B cell (primary cell): Measurements from ENCODE around the gene MTX1. TPM values are rescaled to one million over a fixed set of nuclear protein-coding genes. Genes with fewer than 3 reads are reported as not detected.

Experiments
- ATAC-seq: fragments of 200-7000 bp; cut with Tn5 transposase; one replicate; pipeline ENCODE4 v1.10.0; 2021; ENCODE audit warnings: low read depth, mild to moderate bottlenecking, moderate number of reproducible peaks, moderate library complexity
- CTCF ChIA-PET: fragments of 350-600 bp; sonication (Branson Sonifier 250); formaldehyde crosslinking; loops from one replicate; lab custom pipeline; 2021; ENCODE audit warnings: antibody characterized with exemption, inconsistent platforms; lab: Charles Lee
- POLR2A ChIA-PET: fragments of 350-600 bp; sonication (Branson Sonifier 250); formaldehyde crosslinking; loops from one replicate; lab custom pipeline; 2021; ENCODE audit warnings: antibody characterized with exemption; lab: Charles Lee
- DNase-seq: peaks from one replicate; pipeline ENCODE4 v3.0.0; 2013
- H2AFZ ChIP-seq: 2 replicates; pipeline ENCODE4 v1.6.1; 2012; ENCODE audit warnings: mild to moderate bottlenecking, low read depth, low read length; ENCODE audit not compliant: insufficient read depth, poor library complexity, severe bottlenecking
- H3K27ac ChIP-seq, 2 donors: 1 replicate in 1 of 2; 2 replicates in 1 of 2; pipeline ENCODE4 v1.5.1; 2012 to 2013; ENCODE audit warnings: low read length in 2 of 2, mild to moderate bottlenecking in 2 of 2, moderate library complexity in 1 of 2
- H3K27me3 ChIP-seq, 4 experiments: fragments of 200-600 bp in 1 of 4; sonication (generic) in 1 of 4; replicated peaks in 1 of 4; 1 replicate in 2 of 4; 2 replicates in 2 of 4; pipeline versions ENCODE4 v1.6.1 to v1.7.0; 2013 to 2016; ENCODE audit warnings: low read length in 3 of 4, mild to moderate bottlenecking in 2 of 4, mixed read lengths in 1 of 4, moderate library complexity in 1 of 4; ENCODE audit not compliant: insufficient read depth in 4 of 4, control insufficient read depth in 3 of 4; ENCODE audit errors: control extremely low read depth in 1 of 4
- H3K36me3 ChIP-seq, 2 experiments: replicated peaks in 1 of 2; 1 replicate in 1 of 2; 2 replicates in 1 of 2; pipeline versions ENCODE4 v1.6.1 to v1.7.1; 2013; ENCODE audit warnings: low read length in 1 of 2; ENCODE audit not compliant: insufficient read depth in 2 of 2, control insufficient read depth in 1 of 2; ENCODE audit errors: control extremely low read depth in 1 of 2, extremely low read depth in 1 of 2
- H3K4me1 ChIP-seq, 2 donors: fragments of 200-600 bp in 1 of 2; sonication (generic) in 1 of 2; 1 replicate in 1 of 2; 2 replicates in 1 of 2; pipeline versions ENCODE4 v1.5.1 to v1.6.1; 2013 to 2017; ENCODE audit warnings: low read length in 2 of 2; ENCODE audit not compliant: control insufficient read depth in 2 of 2, insufficient read depth in 2 of 2
- H3K4me2 ChIP-seq: replicated peaks from 2 replicates; pipeline ENCODE3; 2012; ENCODE audit warnings: mild to moderate bottlenecking, low read depth, low read length; ENCODE audit not compliant: poor library complexity, severe bottlenecking
- H3K4me3 ChIP-seq, 5 experiments: fragments of 200-600 bp in 1 of 5; sonication (generic) in 1 of 5; 1 replicate in 3 of 5; 2 replicates in 2 of 5; pipeline versions ENCODE4 v1.5.1 to v1.7.0; 2011 to 2016; ENCODE audit warnings: low read length in 4 of 5, mild to moderate bottlenecking in 4 of 5, low read depth in 2 of 5, control low read depth in 1 of 5, moderate library complexity in 1 of 5; ENCODE audit not compliant: insufficient read depth in 1 of 5; ENCODE audit errors: control extremely low read depth in 1 of 5, extremely low read depth in 1 of 5
- H3K79me2 ChIP-seq: fragments of 200-600 bp; sonication (generic); one replicate; pipeline ENCODE4 v1.6.0; 2016; ENCODE audit warnings: low read length; ENCODE audit not compliant: control insufficient read depth, insufficient read depth
- H3K9ac ChIP-seq: fragments of 200-600 bp; sonication (generic); 2 replicates; pipeline ENCODE4 v1.6.1; 2017; ENCODE audit warnings: mild to moderate bottlenecking, low read length, moderate library complexity
- H3K9me3 ChIP-seq, 3 donors: one replicate each; pipeline versions ENCODE4 v1.6.1 to v1.7.1; 2013; ENCODE audit warnings: low read length in 2 of 3; ENCODE audit not compliant: control insufficient read depth in 2 of 3, insufficient read depth in 1 of 3; ENCODE audit errors: control extremely low read depth in 1 of 3
- H4K20me1 ChIP-seq: 2 replicates; pipeline ENCODE4 v1.6.0; 2012; ENCODE audit warnings: mild to moderate bottlenecking, low read length; ENCODE audit not compliant: insufficient read depth, control insufficient read depth, poor library complexity, severe bottlenecking
- H3K27ac Mint-ChIP-seq: one replicate; pipeline ENCODE4 v1.8.0; 2021; ENCODE audit warnings: mixed read lengths
- H3K27me3 Mint-ChIP-seq: one replicate; pipeline ENCODE4 v1.8.0; 2021; ENCODE audit warnings: mixed read lengths
- H3K4me1 Mint-ChIP-seq: one replicate; pipeline ENCODE4 v1.8.0; 2021; ENCODE audit warnings: mixed read lengths
- H3K4me3 Mint-ChIP-seq: one replicate; pipeline ENCODE4 v1.8.0; 2021; ENCODE audit warnings: mixed read lengths
- H3K9me3 Mint-ChIP-seq: one replicate; pipeline ENCODE4 v1.8.0; 2022; ENCODE audit warnings: mixed read lengths; ENCODE audit not compliant: insufficient read depth
- CTCF ChIP-seq: fragments of 200-600 bp; IDR thresholded peaks from one replicate; pipeline ENCODE4 v1.8.0; 2022; ENCODE audit warnings: antibody characterized with exemption, mild to moderate bottlenecking
- EZH2 ChIP-seq: IDR thresholded peaks from 2 replicates; pipeline ENCODE4 v1.6.1; 2012; ENCODE audit warnings: borderline replicate concordance, low read depth, mild to moderate bottlenecking, moderate library complexity, low read length; ENCODE audit not compliant: insufficient read depth, poor library complexity, severe bottlenecking
- WGBS: methylation state at CpG from one replicate; pipeline ENCODE4 v1.1.5; 2013; ENCODE audit warnings: missing lambda C conversion rate; ENCODE audit not compliant: insufficient coverage; 5-methylcytosine and 5-hydroxymethylcytosine counted together
- intact Hi-C: fragments of 100-400 bp; cut with micrococcal nuclease; formaldehyde crosslinking; loops from one replicate; pipeline ENCODE4 v1.10.0; 2022
- polyA plus RNA-seq: library from polyadenylated mRNA; depleted of rRNA; stranded (reverse); fragments of >200 nt; gene quantifications from 2 replicates; pipeline ENCODE4 v1.2.3, GENCODE V29; 2012
- total RNA-seq, 2 donors: library from RNA; stranded (reverse); fragments of 120-200 nt in 1 of 2; gene quantifications; 1 replicate in 1 of 2; 2 replicates in 1 of 2; pipeline versions ENCODE4 v1.2.3 to v1.2.4, GENCODE V29; 2013 to 2022

MTX1 gene
- total and polyA plus RNA-seq, 2 donors (not counting 1 experiment from before 2014, with no cell fraction given) = 19.0 to 40.4 TPM

- H2AFZ ChIP-seq = no peak overlapping the region
- no peak overlapping the region for H3K27ac ChIP-seq
- no peak overlapping the region for H3K4me3 ChIP-seq
- POLR2A ChIA-PET = interaction anchor here (0.6 kb wide), 1 partner anchor 51 kb away, joined by 3 read pairs; no protein-coding TSS in a partner anchor
- CTCF ChIA-PET = interaction anchor here (1.1 to 1.9 kb wide), 2 partner anchors 26 to 33 kb away, joined by 5 to 6 read pairs; no protein-coding TSS in a partner anchor
- no peaks in the 10 kb centered on the region for H3K4me1 Mint-ChIP-seq
- no peaks in the 10 kb centered on the region for H3K4me1 ChIP-seq
- no peaks in the 10 kb centered on the region for H3K27me3 ChIP-seq
- H3K79me2 ChIP-seq = no peaks in the 10 kb centered on the region
- DNase-seq (no peak), ATAC-seq (no peak)
- no peak overlapping the region for H3K27ac Mint-ChIP-seq
- no peaks in the 10 kb centered on the region for H3K27me3 Mint-ChIP-seq
- no peak overlapping the region for H3K4me2 ChIP-seq
- no peaks in the 10 kb centered on the region for H3K9me3 ChIP-seq
- no peak overlapping the region for H3K9ac ChIP-seq
- no peaks in the 10 kb centered on the region for H3K36me3 ChIP-seq
- intact Hi-C loops = no loop called here
- TF ChIP-seq CTCF = no peak
- no peak for TF ChIP-seq EZH2
- 98% methylated on average over 5 of the region's 5 CpGs for WGBS
- H3K9me3 Mint-ChIP-seq = no peaks in the 10 kb centered on the region
- no peak overlapping the region for H3K4me3 Mint-ChIP-seq
- H4K20me1 ChIP-seq = no peaks in the 10 kb centered on the region
These were observed 7.6 kb upstream of the MTX1 start for GRCh38 chr1:155200920-155201319.

- TF ChIP-seq EZH2 = no peak
- no peak for TF ChIP-seq CTCF
- H3K27ac Mint-ChIP-seq = no peak overlapping the region
- POLR2A ChIA-PET = no interaction called here
These were observed 6.3 kb upstream of the MTX1 start for GRCh38 chr1:155202198-155202597.

More at GRCh38 chr1:155202198-155202597, 6.3 kb upstream of the MTX1 start:
- H3K9me3 Mint-ChIP-seq = no peaks in the 10 kb centered on the region
- no peak overlapping the region for H2AFZ ChIP-seq
- H3K79me2 ChIP-seq = no peaks in the 10 kb centered on the region
- H4K20me1 ChIP-seq = no peaks in the 10 kb centered on the region
- WGBS = 93% methylated on average over 7 of the region's 7 CpGs
- ATAC-seq (no peak), DNase-seq (no peak)
- peaks cover 6% of the 10 kb centered on the region for H3K4me1 Mint-ChIP-seq
- no peaks in the 10 kb centered on the region for H3K27me3 Mint-ChIP-seq
- intact Hi-C loops = no loop called here
- no peaks in the 10 kb centered on the region for H3K27me3 ChIP-seq
- H3K36me3 ChIP-seq = no peaks in the 10 kb centered on the region
- H3K4me3 ChIP-seq = no peak overlapping the region
- CTCF ChIA-PET = interaction anchor here (1.1 to 1.9 kb wide), 3 partner anchors 9 to 35 kb away, joined by 4 to 6 read pairs (median 5); no protein-coding TSS in a partner anchor
- no peak overlapping the region for H3K9ac ChIP-seq
- no peaks in the 10 kb centered on the region for H3K9me3 ChIP-seq
- no peak overlapping the region for H3K27ac ChIP-seq
- H3K4me1 ChIP-seq = peaks cover 4 to 6% of the 10 kb centered on the region in 2 donors
- no peak overlapping the region for H3K4me2 ChIP-seq
- H3K4me3 Mint-ChIP-seq = no peak overlapping the region
